ENCODE measurements around the gene PARD3B.

DNA sequence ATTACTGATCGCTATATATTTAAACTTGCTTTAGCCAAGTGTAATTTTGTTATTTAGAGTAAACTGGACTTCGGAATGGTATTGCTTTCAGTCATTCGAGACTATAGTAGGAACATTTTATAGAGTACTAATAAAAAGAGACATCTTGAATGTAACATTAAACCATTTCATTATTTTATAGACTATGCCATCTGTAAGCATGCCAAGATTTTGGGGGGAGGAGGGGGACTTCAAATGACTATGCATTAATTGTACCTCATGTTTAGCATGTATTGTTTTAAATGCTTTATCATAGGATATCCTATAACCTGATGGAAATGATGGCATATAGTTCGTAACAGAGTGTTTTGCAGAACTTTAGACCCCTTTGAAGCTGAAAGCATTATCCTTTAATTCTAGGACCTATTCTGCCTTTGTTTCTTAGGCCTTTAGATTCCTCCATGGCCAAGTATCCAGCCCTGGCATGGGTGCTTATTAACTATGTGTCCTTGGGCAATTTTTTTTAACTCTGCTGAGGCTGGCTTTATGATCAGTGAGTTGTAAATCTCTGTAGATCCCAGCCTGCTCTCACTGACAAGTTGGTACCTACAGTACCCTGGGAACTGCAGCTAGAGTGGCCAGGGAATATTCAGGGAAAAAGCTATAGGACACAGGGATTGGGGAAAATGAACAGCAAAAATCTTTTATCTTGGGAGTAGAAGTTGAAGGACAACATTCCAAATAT is 93.4 kb downstream of the PARD3B start:
- TF ChIP-seq, protein P1, sequence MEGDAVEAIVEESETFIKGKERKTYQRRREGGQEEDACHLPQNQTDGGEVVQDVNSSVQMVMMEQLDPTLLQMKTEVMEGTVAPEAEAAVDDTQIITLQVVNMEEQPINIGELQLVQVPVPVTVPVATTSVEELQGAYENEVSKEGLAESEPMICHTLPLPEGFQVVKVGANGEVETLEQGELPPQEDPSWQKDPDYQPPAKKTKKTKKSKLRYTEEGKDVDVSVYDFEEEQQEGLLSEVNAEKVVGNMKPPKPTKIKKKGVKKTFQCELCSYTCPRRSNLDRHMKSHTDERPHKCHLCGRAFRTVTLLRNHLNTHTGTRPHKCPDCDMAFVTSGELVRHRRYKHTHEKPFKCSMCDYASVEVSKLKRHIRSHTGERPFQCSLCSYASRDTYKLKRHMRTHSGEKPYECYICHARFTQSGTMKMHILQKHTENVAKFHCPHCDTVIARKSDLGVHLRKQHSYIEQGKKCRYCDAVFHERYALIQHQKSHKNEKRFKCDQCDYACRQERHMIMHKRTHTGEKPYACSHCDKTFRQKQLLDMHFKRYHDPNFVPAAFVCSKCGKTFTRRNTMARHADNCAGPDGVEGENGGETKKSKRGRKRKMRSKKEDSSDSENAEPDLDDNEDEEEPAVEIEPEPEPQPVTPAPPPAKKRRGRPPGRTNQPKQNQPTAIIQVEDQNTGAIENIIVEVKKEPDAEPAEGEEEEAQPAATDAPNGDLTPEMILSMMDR (IDR thresholded peaks at IDR 0.05) = no peak
- no peak for TF ChIP-seq POLR2AphosphoS5 (IDR thresholded peaks at IDR 0.05; ENCODE audit: low read depth, low read length)
- TF ChIP-seq SIN3A (IDR thresholded peaks at IDR 0.05; ENCODE audit: borderline replicate concordance, insufficient read depth, low read depth, low read length) = no peak
- TF ChIP-seq, protein P2, sequence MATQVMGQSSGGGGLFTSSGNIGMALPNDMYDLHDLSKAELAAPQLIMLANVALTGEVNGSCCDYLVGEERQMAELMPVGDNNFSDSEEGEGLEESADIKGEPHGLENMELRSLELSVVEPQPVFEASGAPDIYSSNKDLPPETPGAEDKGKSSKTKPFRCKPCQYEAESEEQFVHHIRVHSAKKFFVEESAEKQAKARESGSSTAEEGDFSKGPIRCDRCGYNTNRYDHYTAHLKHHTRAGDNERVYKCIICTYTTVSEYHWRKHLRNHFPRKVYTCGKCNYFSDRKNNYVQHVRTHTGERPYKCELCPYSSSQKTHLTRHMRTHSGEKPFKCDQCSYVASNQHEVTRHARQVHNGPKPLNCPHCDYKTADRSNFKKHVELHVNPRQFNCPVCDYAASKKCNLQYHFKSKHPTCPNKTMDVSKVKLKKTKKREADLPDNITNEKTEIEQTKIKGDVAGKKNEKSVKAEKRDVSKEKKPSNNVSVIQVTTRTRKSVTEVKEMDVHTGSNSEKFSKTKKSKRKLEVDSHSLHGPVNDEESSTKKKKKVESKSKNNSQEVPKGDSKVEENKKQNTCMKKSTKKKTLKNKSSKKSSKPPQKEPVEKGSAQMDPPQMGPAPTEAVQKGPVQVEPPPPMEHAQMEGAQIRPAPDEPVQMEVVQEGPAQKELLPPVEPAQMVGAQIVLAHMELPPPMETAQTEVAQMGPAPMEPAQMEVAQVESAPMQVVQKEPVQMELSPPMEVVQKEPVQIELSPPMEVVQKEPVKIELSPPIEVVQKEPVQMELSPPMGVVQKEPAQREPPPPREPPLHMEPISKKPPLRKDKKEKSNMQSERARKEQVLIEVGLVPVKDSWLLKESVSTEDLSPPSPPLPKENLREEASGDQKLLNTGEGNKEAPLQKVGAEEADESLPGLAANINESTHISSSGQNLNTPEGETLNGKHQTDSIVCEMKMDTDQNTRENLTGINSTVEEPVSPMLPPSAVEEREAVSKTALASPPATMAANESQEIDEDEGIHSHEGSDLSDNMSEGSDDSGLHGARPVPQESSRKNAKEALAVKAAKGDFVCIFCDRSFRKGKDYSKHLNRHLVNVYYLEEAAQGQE (IDR thresholded peaks at IDR 0.05; ENCODE audit: insufficient read depth in 1 of 2, low read depth in 2 of 2, low read length in 1 of 2) = no peak

Data from Panc1 (cell line).